ENCODE measurements around the gene FGD3.

DNA sequence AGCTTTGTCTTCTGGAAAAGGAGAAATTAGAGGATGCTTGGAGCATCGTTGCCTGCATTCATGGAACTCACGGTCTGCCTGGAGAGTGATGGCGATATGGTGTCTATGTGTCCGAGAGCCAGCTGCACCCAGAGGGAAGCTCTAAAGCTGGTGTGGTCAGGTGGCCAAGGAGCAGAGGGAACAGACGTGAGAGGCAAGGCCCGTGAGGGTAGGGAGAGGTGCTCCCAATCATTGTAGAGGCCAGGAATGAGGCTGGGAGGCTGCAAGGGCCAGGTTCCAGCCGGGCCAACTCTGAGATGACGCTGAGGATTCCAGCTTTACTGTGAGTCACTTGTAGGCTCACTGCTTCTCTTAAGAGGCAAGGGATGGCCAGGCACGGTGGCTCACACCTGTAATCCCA lies 7.6 kb downstream of the FGD3 start:
- TF ChIP-seq RFX5 (IDR thresholded peaks at IDR 0.05) (no peak), RNF2 (IDR thresholded peaks at IDR 0.05; ENCODE audit: borderline replicate concordance, low read depth) (no peak), TP53 (CRISPR knock-in tag; IDR thresholded peaks at IDR 0.05) (no peak)
- TF ChIP-seq, protein P1, sequence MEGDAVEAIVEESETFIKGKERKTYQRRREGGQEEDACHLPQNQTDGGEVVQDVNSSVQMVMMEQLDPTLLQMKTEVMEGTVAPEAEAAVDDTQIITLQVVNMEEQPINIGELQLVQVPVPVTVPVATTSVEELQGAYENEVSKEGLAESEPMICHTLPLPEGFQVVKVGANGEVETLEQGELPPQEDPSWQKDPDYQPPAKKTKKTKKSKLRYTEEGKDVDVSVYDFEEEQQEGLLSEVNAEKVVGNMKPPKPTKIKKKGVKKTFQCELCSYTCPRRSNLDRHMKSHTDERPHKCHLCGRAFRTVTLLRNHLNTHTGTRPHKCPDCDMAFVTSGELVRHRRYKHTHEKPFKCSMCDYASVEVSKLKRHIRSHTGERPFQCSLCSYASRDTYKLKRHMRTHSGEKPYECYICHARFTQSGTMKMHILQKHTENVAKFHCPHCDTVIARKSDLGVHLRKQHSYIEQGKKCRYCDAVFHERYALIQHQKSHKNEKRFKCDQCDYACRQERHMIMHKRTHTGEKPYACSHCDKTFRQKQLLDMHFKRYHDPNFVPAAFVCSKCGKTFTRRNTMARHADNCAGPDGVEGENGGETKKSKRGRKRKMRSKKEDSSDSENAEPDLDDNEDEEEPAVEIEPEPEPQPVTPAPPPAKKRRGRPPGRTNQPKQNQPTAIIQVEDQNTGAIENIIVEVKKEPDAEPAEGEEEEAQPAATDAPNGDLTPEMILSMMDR (IDR thresholded peaks at IDR 0.05), result no peak

Measured in A549 (cell line).